Mesothelial cell of epicardium (in vitro differentiated cells): Measurements from ENCODE around the gene ASB4. TPM values are rescaled to one million over a fixed set of nuclear protein-coding genes. Genes with fewer than 3 reads are reported as not detected.

Experiments used
- DNase-seq, 2 experiments: peaks; one replicate each; pipeline ENCODE4 v3.0.0; 2021; ENCODE audit warnings: low spot score in 2 of 2; ENCODE audit not compliant: unreplicated experiment in 2 of 2
- H3K27ac Mint-ChIP-seq: 2 replicates; pipeline ENCODE4 v1.8.0; 2021; ENCODE audit warnings: mixed read lengths
- H3K27me3 Mint-ChIP-seq: 2 replicates; pipeline ENCODE4 v1.8.0; 2021; ENCODE audit warnings: low read depth, mixed read lengths
- H3K36me3 Mint-ChIP-seq: 2 replicates; pipeline ENCODE4 v1.8.0; 2021; ENCODE audit warnings: mixed read lengths
- H3K4me1 Mint-ChIP-seq: 2 replicates; pipeline ENCODE4 v1.8.0; 2021; ENCODE audit warnings: mixed read lengths
- H3K4me3 Mint-ChIP-seq: 2 replicates; pipeline ENCODE4 v1.8.0; 2021; ENCODE audit warnings: mild to moderate bottlenecking, moderate library complexity, mixed read lengths
- H3K9me3 Mint-ChIP-seq: 2 replicates; pipeline ENCODE4 v1.8.0; 2021; ENCODE audit warnings: mixed read lengths
- total RNA-seq: library from RNA; stranded (reverse); gene quantifications from 3 replicates; pipeline ENCODE4 v1.2.1, GENCODE V29; 2021
- TF ChIP-seq, protein P1 (sequence below): fragments of 200-600 bp; sonication (generic); IDR thresholded peaks from one replicate; pipeline ENCODE4 v1.5.0; 2021; ENCODE audit warnings: antibody characterized with exemption; ENCODE audit not compliant: unreplicated experiment

The ASB4 gene
- total RNA-seq, 1 donor from 2014 or later, result 0.29 TPM

DNA sequence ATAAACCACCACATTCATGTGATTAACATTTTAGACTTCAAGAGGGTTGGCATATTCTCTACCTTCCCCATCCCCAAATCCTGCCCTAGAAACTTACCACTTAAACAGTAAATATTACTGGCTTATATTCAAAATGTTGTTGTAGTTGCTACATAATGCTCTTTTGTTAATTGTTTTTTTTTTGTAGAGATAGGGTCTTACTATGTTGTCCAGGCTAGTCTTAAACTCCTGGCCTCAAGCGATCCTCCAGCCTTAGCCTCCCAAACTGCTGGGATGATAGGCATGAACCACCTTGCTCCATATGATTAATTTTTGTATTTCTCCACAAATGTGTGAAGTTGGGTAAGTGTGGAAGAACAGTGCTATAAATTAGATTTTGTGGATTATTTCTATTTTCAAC lies 104.0 kb downstream of the ASB4 start:
- peaks cover 3% of the 10 kb centered on the region for H3K4me1 Mint-ChIP-seq
- H3K27ac Mint-ChIP-seq, result no peak overlapping the region
- DNase-seq, result no peak
- H3K9me3 Mint-ChIP-seq, result no peaks in the 10 kb centered on the region
- H3K4me3 Mint-ChIP-seq, result no peak overlapping the region
- no peaks in the 10 kb centered on the region for H3K36me3 Mint-ChIP-seq
- TF ChIP-seq, protein P1, sequence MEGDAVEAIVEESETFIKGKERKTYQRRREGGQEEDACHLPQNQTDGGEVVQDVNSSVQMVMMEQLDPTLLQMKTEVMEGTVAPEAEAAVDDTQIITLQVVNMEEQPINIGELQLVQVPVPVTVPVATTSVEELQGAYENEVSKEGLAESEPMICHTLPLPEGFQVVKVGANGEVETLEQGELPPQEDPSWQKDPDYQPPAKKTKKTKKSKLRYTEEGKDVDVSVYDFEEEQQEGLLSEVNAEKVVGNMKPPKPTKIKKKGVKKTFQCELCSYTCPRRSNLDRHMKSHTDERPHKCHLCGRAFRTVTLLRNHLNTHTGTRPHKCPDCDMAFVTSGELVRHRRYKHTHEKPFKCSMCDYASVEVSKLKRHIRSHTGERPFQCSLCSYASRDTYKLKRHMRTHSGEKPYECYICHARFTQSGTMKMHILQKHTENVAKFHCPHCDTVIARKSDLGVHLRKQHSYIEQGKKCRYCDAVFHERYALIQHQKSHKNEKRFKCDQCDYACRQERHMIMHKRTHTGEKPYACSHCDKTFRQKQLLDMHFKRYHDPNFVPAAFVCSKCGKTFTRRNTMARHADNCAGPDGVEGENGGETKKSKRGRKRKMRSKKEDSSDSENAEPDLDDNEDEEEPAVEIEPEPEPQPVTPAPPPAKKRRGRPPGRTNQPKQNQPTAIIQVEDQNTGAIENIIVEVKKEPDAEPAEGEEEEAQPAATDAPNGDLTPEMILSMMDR, result no peak
- peaks cover 2% of the 10 kb centered on the region for H3K27me3 Mint-ChIP-seq

Other genes starting within 250 kb of the ASB4 start
- gene PON1, start 161.4 kb upstream of the ASB4 start, total RNA-seq, result not detected in 3 replicates
- not detected in 3 replicates for gene PON3, start 89.6 kb upstream of the ASB4 start, total RNA-seq
- gene PON2, start 50.9 kb upstream of the ASB4 start, total RNA-seq, result 113 to 115 TPM (median 114 TPM) in 3 replicates
- 0.98 to 1.1 TPM (median 1.0 TPM) in 3 replicates for gene PDK4, start 110.6 kb downstream of the ASB4 start, total RNA-seq